IMR-90 (cell line): ENCODE measurements around the gene UTP4. TPM values are rescaled to one million over a fixed set of nuclear protein-coding genes. Genes with fewer than 3 reads are reported as not detected.

Experiments used
- ATAC-seq: fragments of 200-7000 bp; cut with Tn5 transposase; 2 replicates; pipeline ENCODE4 v1.9.1; 2020; ENCODE audit warnings: low read depth, mild to moderate bottlenecking, moderate library complexity
- BruUV-seq: library from RNA; stranded (reverse); fragments of 400-500 nt; replicated peaks from 2 replicates; lab custom pipeline; 2021; lab: Mats Ljungman, UMichigan
- CTCF ChIA-PET: fragments of 300-600 bp; formaldehyde crosslinking; extraction: SDS; loops from one replicate; lab custom pipeline; 2021; ENCODE audit warnings: antibody characterized with exemption; lab: Yijun Ruan, JAX
- POLR2A ChIA-PET: fragments of 300-600 bp; sonication (Branson Sonifier 250); formaldehyde crosslinking; loops from one replicate; lab custom pipeline; 2022; ENCODE audit warnings: antibody characterized with exemption; ENCODE audit not compliant: unreplicated experiment; lab: Charles Lee
- DNase-seq: peaks from one replicate; pipeline ENCODE4 v3.0.0; 2013
- H2AFZ ChIP-seq: replicated peaks from 2 replicates; pipeline ENCODE3; 2013; ENCODE audit warnings: low read length, mild to moderate bottlenecking; ENCODE audit not compliant: poor library complexity
- H2AK5ac ChIP-seq: 2 replicates; pipeline ENCODE4 v1.6.1; 2013; ENCODE audit warnings: low read depth, low read length, inconsistent platforms
- H2AK9ac ChIP-seq: replicated peaks from 2 replicates; pipeline ENCODE3; 2013; ENCODE audit warnings: mild to moderate bottlenecking, low read depth, low read length, moderate library complexity; ENCODE audit not compliant: poor library complexity
- H2BK120ac ChIP-seq: 2 replicates; pipeline ENCODE4 v1.6.1; 2013; ENCODE audit warnings: low read depth, low read length, inconsistent platforms
- H2BK15ac ChIP-seq: 3 replicates; pipeline ENCODE4 v1.6.1; 2013; ENCODE audit warnings: low read depth, low read length, inconsistent platforms
- H2BK20ac ChIP-seq: 2 replicates; pipeline ENCODE4 v1.6.1; 2013; ENCODE audit warnings: low read depth, mild to moderate bottlenecking, inconsistent platforms, low read length, moderate library complexity
- H2BK5ac ChIP-seq: 2 replicates; pipeline ENCODE4 v1.6.1; 2013; ENCODE audit warnings: mild to moderate bottlenecking, low read depth, low read length, inconsistent platforms; ENCODE audit not compliant: poor library complexity, severe bottlenecking
- H3K14ac ChIP-seq: replicated peaks from 2 replicates; pipeline ENCODE4 v1.6.1; 2013; ENCODE audit warnings: low read depth, low read length, inconsistent platforms
- H3K18ac ChIP-seq: 2 replicates; pipeline ENCODE4 v1.6.1; 2013; ENCODE audit warnings: low read depth, low read length, control low read depth
- H3K23ac ChIP-seq: 2 replicates; pipeline ENCODE4 v1.6.1; 2013; ENCODE audit warnings: low read depth, low read length, inconsistent platforms
- H3K27ac ChIP-seq: 2 replicates; pipeline ENCODE4 v1.5.1; 2013; ENCODE audit warnings: mild to moderate bottlenecking, control low read depth, low read length; ENCODE audit not compliant: insufficient read depth
- H3K27me3 ChIP-seq: 2 replicates; pipeline ENCODE4 v1.6.1; 2013; ENCODE audit warnings: low read length; ENCODE audit not compliant: control insufficient read depth, insufficient read depth
- H3K36me3 ChIP-seq: 2 replicates; pipeline ENCODE4 v1.6.1; 2013; ENCODE audit warnings: low read length, mixed read lengths; ENCODE audit not compliant: control insufficient read depth, insufficient read depth
- H3K4ac ChIP-seq: 2 replicates; pipeline ENCODE4 v1.6.1; 2013; ENCODE audit warnings: low read depth, low read length, inconsistent platforms
- H3K4me1 ChIP-seq: 2 replicates; pipeline ENCODE4 v1.6.1; 2013; ENCODE audit warnings: low read length, mixed read lengths; ENCODE audit not compliant: control insufficient read depth, insufficient read depth
- H3K4me2 ChIP-seq: 2 replicates; pipeline ENCODE4 v1.6.1; 2013; ENCODE audit warnings: low read depth, mild to moderate bottlenecking, control low read depth, low read length, moderate library complexity
- H3K4me3 ChIP-seq: 2 replicates; pipeline ENCODE4 v1.5.1; 2013; ENCODE audit warnings: low read depth, mild to moderate bottlenecking, control low read depth, low read length, moderate library complexity; ENCODE audit not compliant: insufficient read depth
- H3K56ac ChIP-seq: 2 replicates; pipeline ENCODE4 v1.6.1; 2013; ENCODE audit warnings: low read length, inconsistent platforms; ENCODE audit not compliant: insufficient read depth; ENCODE audit errors: extremely low read depth
- H3K79me1 ChIP-seq, 2 experiments: 2 replicates each; pipeline ENCODE4 v1.6.1; 2013; ENCODE audit warnings: low read length in 2 of 2, inconsistent platforms in 1 of 2, low read depth in 1 of 2
- H3K9ac ChIP-seq: 2 replicates; pipeline ENCODE4 v1.6.1; 2013; ENCODE audit warnings: low read depth, low read length, control low read depth
- H3K9me1 ChIP-seq: 2 replicates; pipeline ENCODE4 v1.6.1; 2013; ENCODE audit warnings: low read length, inconsistent platforms; ENCODE audit not compliant: insufficient read depth
- H3K9me3 ChIP-seq: 2 replicates; pipeline ENCODE4 v1.6.1; 2013; ENCODE audit warnings: low read length; ENCODE audit not compliant: control insufficient read depth, insufficient read depth
- H4K20me1 ChIP-seq: 2 replicates; pipeline ENCODE4 v1.6.1; 2013; ENCODE audit warnings: low read length, inconsistent platforms; ENCODE audit not compliant: insufficient read depth
- H4K5ac ChIP-seq: 2 replicates; pipeline ENCODE4 v1.6.1; 2013; ENCODE audit warnings: mild to moderate bottlenecking, low read depth, low read length, control low read depth
- H4K8ac ChIP-seq, 2 experiments: 2 replicates each; pipeline ENCODE4 v1.6.1; 2013; ENCODE audit warnings: low read depth in 2 of 2, low read length in 2 of 2, control low read depth in 1 of 2, inconsistent platforms in 1 of 2
- H4K91ac ChIP-seq: 2 replicates; pipeline ENCODE4 v1.6.1; 2013; ENCODE audit warnings: low read depth, low read length, inconsistent platforms; ENCODE audit not compliant: insufficient read depth
- BHLHE40 ChIP-seq: fragments of 150-350 bp; IDR thresholded peaks from 2 replicates; pipeline ENCODE4 v1.6.1; 2016; ENCODE audit warnings: mild to moderate bottlenecking, low read depth, low read length
- CHD1 ChIP-seq: IDR thresholded peaks from 2 replicates; pipeline ENCODE4 v1.6.1; 2012; ENCODE audit warnings: low read depth, low read length, improper control_type of control experiment
- CTCF ChIP-seq: conservative IDR thresholded peaks from 2 replicates; pipeline ENCODE4 v1.5.1; 2012; ENCODE audit warnings: mild to moderate bottlenecking, low read depth, low read length, improper control_type of control experiment
- ELK1 ChIP-seq: fragments of 150-350 bp; IDR thresholded peaks from 2 replicates; pipeline ENCODE4 v1.6.1; 2016; ENCODE audit warnings: low read depth, mild to moderate bottlenecking, low read length, moderate library complexity, borderline replicate concordance
- FOS ChIP-seq: fragments of 150-350 bp; IDR thresholded peaks from 2 replicates; pipeline ENCODE4 v1.6.1; 2016; ENCODE audit warnings: low read depth, low read length
- MAFK ChIP-seq: IDR thresholded peaks from 2 replicates; pipeline ENCODE4 v1.6.1; 2012; ENCODE audit warnings: low read depth, low read length, improper control_type of control experiment
- MAZ ChIP-seq: IDR thresholded peaks from 2 replicates; pipeline ENCODE4 v1.6.1; 2012; ENCODE audit warnings: low read depth, mild to moderate bottlenecking, low read length, improper control_type of control experiment, moderate library complexity, borderline replicate concordance
- MXI1 ChIP-seq: IDR thresholded peaks from 2 replicates; pipeline ENCODE4 v1.6.1; 2012; ENCODE audit warnings: low read depth, mild to moderate bottlenecking, low read length, moderate library complexity, borderline replicate concordance
- NFE2L2 ChIP-seq: fragments of 150-350 bp; IDR thresholded peaks from 2 replicates; pipeline ENCODE4 v1.6.1; 2016; ENCODE audit warnings: low read depth, mild to moderate bottlenecking, low read length
- POLR2A ChIP-seq: IDR thresholded peaks from 2 replicates; pipeline ENCODE4 v1.6.1; 2012; ENCODE audit warnings: mild to moderate bottlenecking, low read depth, low read length
- RAD21 ChIP-seq: IDR thresholded peaks from 2 replicates; pipeline ENCODE4 v1.6.1; 2012; ENCODE audit warnings: low read length, improper control_type of control experiment
- RCOR1 ChIP-seq: IDR thresholded peaks from 2 replicates; pipeline ENCODE4 v1.6.1; 2012; ENCODE audit warnings: mild to moderate bottlenecking, low read length, improper control_type of control experiment; ENCODE audit not compliant: insufficient replicate concordance
- SMC3 ChIP-seq: fragments of 150-350 bp; IDR thresholded peaks from 2 replicates; pipeline ENCODE4 v1.6.1; 2016; ENCODE audit warnings: low read depth, mild to moderate bottlenecking, antibody characterized with exemption, low read length, moderate library complexity
- USF2 ChIP-seq: fragments of 150-350 bp; IDR thresholded peaks from 2 replicates; pipeline ENCODE4 v1.6.1; 2017; ENCODE audit warnings: mild to moderate bottlenecking, antibody characterized with exemption, low read length, low read depth
- WGBS, 2 experiments: methylation state at CpG; one replicate each; pipeline versions ENCODE4 v1.1.5 to v1.1.7; 2013; ENCODE audit warnings: missing lambda C conversion rate in 2 of 2; ENCODE audit not compliant: insufficient read length in 1 of 2; ENCODE audit errors: extremely low coverage in 2 of 2; 5-methylcytosine and 5-hydroxymethylcytosine counted together
- dilution Hi-C: fragments of 300-500 bp; cut with HindIII; formaldehyde crosslinking; loops from one replicate; pipeline ENCODE4 v1.14.3; 2018; ENCODE audit warnings: low sequenced_read_pairs; ENCODE audit not compliant: unreplicated experiment
- in situ Hi-C: fragments of 300-500 bp; cut with MboI; formaldehyde crosslinking; loops from 3 replicates; pipeline ENCODE4 v1.14.3; 2019; ENCODE audit warnings: low sequenced_read_pairs, inconsistent platforms, mixed read lengths
- intact Hi-C: fragments of 100-400 bp; cut with micrococcal nuclease; formaldehyde crosslinking; loops from 2 replicates; pipeline ENCODE4 v1.10.0; 2022
- polyA plus RNA-seq, 3 experiments: library from polyadenylated mRNA; depleted of rRNA; stranded (reverse); fragments of >200 nt; gene quantifications; 2 replicates each; pipeline ENCODE4 v1.2.3, GENCODE V29; 2012; ENCODE audit warnings: low replicate concordance in 1 of 3
- total RNA-seq: library from RNA; depleted of rRNA; stranded (reverse); fragments of >200 nt; gene quantifications from 2 replicates; pipeline ENCODE4 v1.2.3, GENCODE V29; 2012

UTP4 gene
- total and polyA plus RNA-seq, 2 of the 4 experiments (the other 2 are of a cell fraction) = 32.1 to 61.8 TPM

GRCh38 chr16:69217433-69217832 lies 85.0 kb downstream of the UTP4 start:
- no TSS peak for BruUV-seq
- H4K5ac ChIP-seq = no peak overlapping the region
- peak overlapping the region; percentile 71 for H3K27ac ChIP-seq
- DNase-seq = peak; percentile 89
- no peaks in the 10 kb centered on the region for H3K9me3 ChIP-seq
- peak overlapping the region in 1 of 2 experiments; percentile 65; a peak in 2 of 4 replicates for H4K8ac ChIP-seq
- no peak overlapping the region for H3K4me3 ChIP-seq
- peak; percentile 69 for ATAC-seq
- H4K20me1 ChIP-seq = peaks cover 42% of the 10 kb centered on the region
- no peak overlapping the region for H2AK9ac ChIP-seq
- peak overlapping the region; percentile 85; the same call in 1 of the 2 replicates for H2AK5ac ChIP-seq
- no peak for TF ChIP-seq MXI1
- TF ChIP-seq CHD1 = no peak
- no peak for TF ChIP-seq SMC3
- TF ChIP-seq MAZ = no peak
- no peak for TF ChIP-seq POLR2A
- TF ChIP-seq MAFK = peak; percentile 80
- TF ChIP-seq BHLHE40 = no peak
- peak; percentile 72 for TF ChIP-seq FOS
- no peak for TF ChIP-seq NFE2L2
- no peak for TF ChIP-seq RCOR1
- no peak for TF ChIP-seq USF2
- TF ChIP-seq CTCF = no peak
- no peak for TF ChIP-seq RAD21
- no peak for TF ChIP-seq ELK1
- H3K4ac ChIP-seq = peak overlapping the region; percentile 62
- no peaks in the 10 kb centered on the region for H3K36me3 ChIP-seq
- WGBS, 2 experiments = no CpG with 5 or more reads among the region's 1 CpG
- H2BK20ac ChIP-seq = no peak overlapping the region
- H2BK5ac ChIP-seq = peak overlapping the region; percentile 74
- peaks cover 15% of the 10 kb centered on the region for H3K9me1 ChIP-seq
- in situ Hi-C loops = no loop called here
- dilution Hi-C loops = no loop called here
- peaks cover 24 to 62% of the 10 kb centered on the region in 2 experiments for H3K79me1 ChIP-seq
- no peak overlapping the region for H3K56ac ChIP-seq
- H3K23ac ChIP-seq = no peak overlapping the region
- H3K27me3 ChIP-seq = no peaks in the 10 kb centered on the region
- peak overlapping the region; percentile 18; the same call in 1 of the 2 replicates for H3K9ac ChIP-seq
- ChIA-PET CTCF (interaction anchor here (0.6 kb wide), 1 partner anchor 114 kb away, joined by 5 read pairs; no protein-coding TSS in a partner anchor), POLR2A (interaction anchor here (0.6 kb wide), 1 partner anchor 593 kb away, joined by 3 read pairs; no protein-coding TSS in a partner anchor)
- H4K91ac ChIP-seq = peak overlapping the region; percentile 19; the same call in 1 of the 2 replicates
- no peak overlapping the region for H2AFZ ChIP-seq
- H3K18ac ChIP-seq = 0 out of 2 replicates have a peak overlapping the region, but pooled peaks have one; percentile 32
- intact Hi-C loops = no loop called here
- H2BK15ac ChIP-seq = peak overlapping the region; percentile 71; the same call in 1 of the 3 replicates
- peak overlapping the region; percentile 63 for H3K4me2 ChIP-seq
- peak overlapping the region; percentile 30; the same call in 1 of the 2 replicates for H2BK120ac ChIP-seq
- H3K14ac ChIP-seq = no peak overlapping the region
- H3K4me1 ChIP-seq = peaks cover 13% of the 10 kb centered on the region
